Nephron (organoid): ENCODE measurements around the gene BAZ2B.
A peak's percentile ranks its signal among the peaks of the same experiment; 100 is the strongest.
"Not testable (repeated sequence)": the region's sequence is repeated elsewhere in the genome, so short reads cannot be mapped to it uniquely, and the experiment has no call there.

Experiments
- H3K27ac Mint-ChIP-seq, 3 experiments: 2 replicates each; pipeline ENCODE4 v1.8.0; 2020; ENCODE audit warnings: mixed read lengths in 3 of 3, mild to moderate bottlenecking in 2 of 3, moderate library complexity in 1 of 3
- H3K27me3 Mint-ChIP-seq: 2 replicates; pipeline ENCODE4 v1.8.0; 2021; ENCODE audit warnings: low read depth, mild to moderate bottlenecking, moderate library complexity, mixed read lengths
- H3K36me3 Mint-ChIP-seq: 2 replicates; pipeline ENCODE4 v1.8.0; 2020; ENCODE audit warnings: low read depth, mixed read lengths
- H3K4me1 Mint-ChIP-seq: 2 replicates; pipeline ENCODE4 v1.8.0; 2020; ENCODE audit warnings: mixed read lengths
- H3K4me3 Mint-ChIP-seq, 3 experiments: 2 replicates each; pipeline ENCODE4 v1.8.0; 2020; ENCODE audit warnings: mild to moderate bottlenecking in 3 of 3, mixed read lengths in 3 of 3, moderate library complexity in 2 of 3
- H3K9me3 Mint-ChIP-seq: 2 replicates; pipeline ENCODE4 v1.8.0; 2020; ENCODE audit warnings: mixed read lengths
- TF ChIP-seq, protein P1 (sequence below), 3 experiments: fragments of 200-600 bp; sonication (generic); IDR thresholded peaks; one replicate each; pipeline ENCODE4 v1.5.0; 2021; ENCODE audit warnings: antibody characterized with exemption in 3 of 3; ENCODE audit not compliant: unreplicated experiment in 3 of 3

The BAZ2B gene

DNA sequence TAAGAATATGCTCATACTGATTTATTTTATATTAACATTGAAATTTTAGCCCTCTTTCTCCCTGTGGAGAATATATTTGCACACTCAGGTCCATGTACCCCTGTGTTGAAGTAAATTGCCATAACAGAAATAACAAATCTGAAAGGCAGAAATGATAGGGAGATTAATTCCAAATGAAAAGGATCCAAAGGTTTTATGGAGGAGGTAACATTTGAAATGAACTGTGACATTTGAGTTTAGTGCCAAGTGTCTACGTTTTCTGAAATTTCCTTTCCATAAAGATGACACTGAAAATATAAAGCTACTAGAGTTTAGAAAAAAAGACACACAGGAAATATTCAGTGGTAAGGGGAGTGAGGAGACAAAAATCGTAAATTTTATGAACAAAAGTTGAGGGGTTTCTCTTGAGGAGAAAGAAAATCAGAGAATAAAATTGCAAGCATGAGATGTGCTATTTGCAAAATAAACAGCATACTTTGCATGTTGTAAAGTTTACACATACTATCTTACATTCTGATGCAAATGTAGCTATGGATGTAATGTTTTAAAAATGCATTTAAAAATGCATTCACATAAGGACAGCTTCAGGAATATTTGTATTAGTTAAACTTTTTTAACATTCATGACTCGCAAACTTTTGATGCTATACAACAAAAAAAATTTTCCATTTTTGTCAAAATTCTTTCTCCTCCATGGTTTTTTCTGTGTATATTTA is 69.5 kb downstream of the BAZ2B start:
- H3K27me3 Mint-ChIP-seq: no peaks in the 10 kb centered on the region
- TF ChIP-seq, protein P1, sequence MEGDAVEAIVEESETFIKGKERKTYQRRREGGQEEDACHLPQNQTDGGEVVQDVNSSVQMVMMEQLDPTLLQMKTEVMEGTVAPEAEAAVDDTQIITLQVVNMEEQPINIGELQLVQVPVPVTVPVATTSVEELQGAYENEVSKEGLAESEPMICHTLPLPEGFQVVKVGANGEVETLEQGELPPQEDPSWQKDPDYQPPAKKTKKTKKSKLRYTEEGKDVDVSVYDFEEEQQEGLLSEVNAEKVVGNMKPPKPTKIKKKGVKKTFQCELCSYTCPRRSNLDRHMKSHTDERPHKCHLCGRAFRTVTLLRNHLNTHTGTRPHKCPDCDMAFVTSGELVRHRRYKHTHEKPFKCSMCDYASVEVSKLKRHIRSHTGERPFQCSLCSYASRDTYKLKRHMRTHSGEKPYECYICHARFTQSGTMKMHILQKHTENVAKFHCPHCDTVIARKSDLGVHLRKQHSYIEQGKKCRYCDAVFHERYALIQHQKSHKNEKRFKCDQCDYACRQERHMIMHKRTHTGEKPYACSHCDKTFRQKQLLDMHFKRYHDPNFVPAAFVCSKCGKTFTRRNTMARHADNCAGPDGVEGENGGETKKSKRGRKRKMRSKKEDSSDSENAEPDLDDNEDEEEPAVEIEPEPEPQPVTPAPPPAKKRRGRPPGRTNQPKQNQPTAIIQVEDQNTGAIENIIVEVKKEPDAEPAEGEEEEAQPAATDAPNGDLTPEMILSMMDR (IDR thresholded peaks at IDR 0.05; ENCODE audit: unreplicated experiment in 3 of 3): no peak
- H3K36me3 Mint-ChIP-seq: peaks cover 53% of the 10 kb centered on the region
- H3K27ac Mint-ChIP-seq: peak overlapping the region in 1 of 3 experiments; percentile 75
- H3K4me1 Mint-ChIP-seq: peaks cover 5% of the 10 kb centered on the region
- no peak overlapping the region for H3K4me3 Mint-ChIP-seq
- peaks cover 12% of the 10 kb centered on the region for H3K9me3 Mint-ChIP-seq

DNA sequence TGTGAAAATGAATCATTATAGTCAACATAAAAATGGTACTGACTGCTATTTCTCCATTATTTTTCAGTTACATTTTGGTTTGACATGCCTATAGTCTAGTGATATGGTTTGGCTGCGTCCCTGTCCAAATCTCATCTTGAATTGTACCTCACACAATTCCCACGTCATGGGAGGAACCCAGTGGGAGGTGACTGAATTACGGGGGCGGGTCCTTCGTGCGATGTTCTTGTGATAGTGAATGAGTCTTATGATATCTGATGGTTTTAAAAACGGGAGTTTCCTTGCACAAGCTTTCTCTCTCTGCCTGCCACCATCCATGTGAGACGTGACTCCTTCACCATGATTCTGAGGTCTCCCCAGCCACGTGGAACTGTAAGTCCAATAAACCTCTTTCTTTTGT is 70.3 kb downstream of the BAZ2B start:
- no peaks in the 10 kb centered on the region for H3K27me3 Mint-ChIP-seq
- H3K9me3 Mint-ChIP-seq: peaks cover 17% of the 10 kb centered on the region
- TF ChIP-seq, protein P1 (IDR thresholded peaks at IDR 0.05; ENCODE audit: unreplicated experiment in 3 of 3): no peak
- no peak overlapping the region for H3K27ac Mint-ChIP-seq
- no peak overlapping the region for H3K4me3 Mint-ChIP-seq
- H3K36me3 Mint-ChIP-seq: peaks cover 59% of the 10 kb centered on the region
- H3K4me1 Mint-ChIP-seq: peaks cover 5% of the 10 kb centered on the region

DNA sequence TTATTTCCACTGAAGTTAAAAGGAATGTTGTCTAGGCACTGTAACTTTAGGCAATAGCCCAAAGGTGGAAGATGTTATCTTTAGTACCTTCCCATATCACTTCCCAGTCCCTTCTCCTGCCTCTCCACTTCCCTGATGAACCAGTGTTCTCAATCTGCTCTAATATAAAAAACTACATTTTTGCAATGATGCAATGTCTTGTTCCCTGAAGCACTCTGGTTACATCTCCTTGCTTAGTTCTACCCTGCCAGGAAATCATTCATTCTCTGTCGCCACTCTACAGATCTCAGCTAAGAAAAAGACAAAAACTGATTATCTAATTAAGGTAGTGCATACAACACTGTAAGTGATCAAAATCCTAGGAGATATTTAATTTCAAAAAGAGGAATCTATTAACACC is 71.3 kb downstream of the BAZ2B start:
- no peak overlapping the region for H3K4me3 Mint-ChIP-seq
- peaks cover 17% of the 10 kb centered on the region for H3K9me3 Mint-ChIP-seq
- H3K4me1 Mint-ChIP-seq: peaks cover 5% of the 10 kb centered on the region
- H3K36me3 Mint-ChIP-seq: peaks cover 63% of the 10 kb centered on the region
- H3K27ac Mint-ChIP-seq: no peak overlapping the region
- H3K27me3 Mint-ChIP-seq: no peaks in the 10 kb centered on the region
- TF ChIP-seq, protein P1 (IDR thresholded peaks at IDR 0.05; ENCODE audit: unreplicated experiment in 3 of 3): no peak

DNA sequence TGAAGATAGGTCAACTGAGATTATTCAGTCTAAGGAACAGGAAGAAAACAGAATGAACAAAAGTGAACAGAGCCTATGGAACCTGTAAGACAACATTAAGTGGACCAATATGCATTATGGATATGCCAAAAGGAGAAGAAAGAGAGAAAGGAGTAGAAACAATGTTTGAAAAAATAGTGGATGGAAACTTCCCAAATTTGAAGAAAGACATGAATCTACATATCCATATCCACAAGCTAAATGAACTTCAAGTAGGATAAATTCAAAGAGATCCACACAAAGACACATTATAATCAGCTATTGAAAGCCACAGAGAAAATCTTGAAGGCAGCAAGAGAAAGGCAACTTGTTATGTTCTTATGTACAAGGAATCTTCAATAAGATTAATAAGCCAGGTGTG is 74.2 kb downstream of the BAZ2B start:
- Mint-ChIP-seq H3K27ac (no peak overlapping the region), H3K4me1 (peaks cover 5% of the 10 kb centered on the region), H3K9me3 (peaks cover 17% of the 10 kb centered on the region), H3K4me3 (no peak overlapping the region), H3K36me3 (peaks cover 76% of the 10 kb centered on the region), H3K27me3 (no peaks in the 10 kb centered on the region)
- TF ChIP-seq, protein P1 (IDR thresholded peaks at IDR 0.05; ENCODE audit: unreplicated experiment in 3 of 3): no peak

DNA sequence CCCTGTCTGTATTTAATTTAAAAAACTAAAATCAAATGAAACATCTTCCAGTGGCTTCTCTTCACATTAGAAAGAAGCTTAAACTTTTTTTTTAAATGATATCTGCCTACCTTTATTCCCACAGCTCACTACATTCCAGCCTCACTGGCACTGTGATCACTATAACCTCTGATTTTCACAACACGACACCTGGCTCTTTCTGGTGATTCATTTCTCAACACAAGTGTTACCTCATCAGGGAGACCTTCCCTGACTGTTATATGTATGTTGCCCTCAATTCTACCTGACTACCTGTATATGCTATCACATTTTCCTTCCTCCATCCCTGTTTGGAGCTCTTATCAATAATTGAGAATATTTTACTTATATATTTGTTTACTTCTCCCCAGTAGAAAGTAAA is 76.6 kb downstream of the BAZ2B start:
- Mint-ChIP-seq H3K4me1 (no peaks in the 10 kb centered on the region), H3K27me3 (no peaks in the 10 kb centered on the region), H3K9me3 (peaks cover 17% of the 10 kb centered on the region), H3K36me3 (peaks cover 60% of the 10 kb centered on the region), H3K27ac (no peak overlapping the region), H3K4me3 (no peak overlapping the region)
- TF ChIP-seq, protein P1 (IDR thresholded peaks at IDR 0.05; ENCODE audit: unreplicated experiment in 3 of 3): no peak

DNA sequence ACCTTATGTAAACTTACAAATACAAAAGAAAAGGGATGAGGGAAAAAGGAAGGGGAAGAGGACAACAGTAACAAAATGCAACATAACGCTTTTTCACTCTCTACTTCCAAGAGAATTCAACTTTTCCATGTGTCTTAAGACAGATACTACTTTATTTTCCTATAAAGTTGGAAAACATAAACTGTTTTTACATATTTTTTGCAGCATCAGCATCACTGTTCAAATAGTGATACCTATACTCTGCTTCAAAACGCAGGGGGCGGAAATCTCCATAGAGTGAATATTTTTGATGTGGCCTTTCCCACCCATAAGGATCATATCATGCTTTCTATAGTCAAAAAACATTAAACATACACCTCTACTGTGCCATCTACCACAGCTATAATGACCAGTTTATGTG is 77.5 kb downstream of the BAZ2B start:
- Mint-ChIP-seq H3K4me3 (no peak overlapping the region), H3K9me3 (peaks cover 12% of the 10 kb centered on the region), H3K4me1 (no peaks in the 10 kb centered on the region), H3K27ac (no peak overlapping the region), H3K36me3 (peaks cover 51% of the 10 kb centered on the region), H3K27me3 (no peaks in the 10 kb centered on the region)
- TF ChIP-seq, protein P1 (IDR thresholded peaks at IDR 0.05; ENCODE audit: unreplicated experiment in 3 of 3): no peak

DNA sequence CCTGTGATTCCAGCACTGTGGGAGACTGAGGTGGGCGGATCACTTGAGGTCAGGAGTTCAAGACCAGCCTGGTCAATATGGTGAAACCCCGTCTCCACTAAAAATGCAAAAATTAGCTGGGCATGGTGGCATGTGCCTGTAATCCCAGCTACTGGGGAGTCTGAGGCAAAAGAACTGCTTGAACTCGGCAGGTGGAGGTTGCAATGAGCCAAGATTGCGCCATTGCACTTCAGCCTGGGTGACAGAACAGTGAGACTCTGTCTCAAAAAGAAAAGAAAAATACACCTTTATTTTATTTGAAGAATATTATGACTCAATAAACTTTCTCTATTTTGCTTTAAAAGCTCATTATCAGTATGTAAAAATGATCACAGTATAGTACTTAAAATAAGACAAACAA is 81.1 kb downstream of the BAZ2B start:
- not testable (repeated sequence) for H3K27ac Mint-ChIP-seq, H3K4me3 Mint-ChIP-seq, H3K27me3 Mint-ChIP-seq, H3K4me1 Mint-ChIP-seq, H3K9me3 Mint-ChIP-seq
- peaks cover 25% of the 10 kb centered on the region for H3K36me3 Mint-ChIP-seq
